Raji (cell line): ENCODE measurements around the gene SEC24D.

Experiments
- POLR2A ChIP-seq: IDR thresholded peaks from 2 replicates; pipeline ENCODE4 v1.6.1; 2011; ENCODE audit warnings: low read depth, low read length, control low read depth; ENCODE audit not compliant: insufficient read depth

SEC24D gene

GRCh38 chr4:118732591-118733330 lies 103.2 kb downstream of the SEC24D start:
- no peak for TF ChIP-seq POLR2A

- TF ChIP-seq POLR2A = no peak
These were observed 105.2 kb downstream of the SEC24D start for GRCh38 chr4:118730683-118731082.

GRCh38 chr4:118729287-118730286 lies 106.3 kb downstream of the SEC24D start:
- no peak for TF ChIP-seq POLR2A

GRCh38 chr4:118727360-118727759 lies 108.6 kb downstream of the SEC24D start:
- TF ChIP-seq POLR2A = no peak

GRCh38 chr4:118723369-118723768 lies 112.6 kb downstream of the SEC24D start:
- TF ChIP-seq POLR2A = no peak

GRCh38 chr4:118721752-118722151 lies 114.2 kb downstream of the SEC24D start:
- no peak for TF ChIP-seq POLR2A

- TF ChIP-seq POLR2A = no peak
These were observed 117.3 kb downstream of the SEC24D start for GRCh38 chr4:118718511-118719170.

GRCh38 chr4:118716304-118716703 lies 119.6 kb downstream of the SEC24D start:
- no peak for TF ChIP-seq POLR2A

GRCh38 chr4:118714682-118715081 lies 121.2 kb downstream of the SEC24D start:
- TF ChIP-seq POLR2A = no peak

GRCh38 chr4:118712872-118713271 lies 123.1 kb downstream of the SEC24D start:
- no peak for TF ChIP-seq POLR2A

GRCh38 chr4:118711052-118711451 lies 124.9 kb downstream of the SEC24D start:
- TF ChIP-seq POLR2A = no peak

- no peak for TF ChIP-seq POLR2A
These were observed 132.8 kb downstream of the SEC24D start for GRCh38 chr4:118703118-118703517.

GRCh38 chr4:118684873-118685811 lies 150.8 kb downstream of the SEC24D start, which contains the start of gene METTL14:
Gene METTL14 (plus strand): TSS chr4:118685392. CDS start chr4:118685535, 143 bp downstream.
- peak; percentile 85 for TF ChIP-seq POLR2A

GRCh38 chr4:118683513-118683912 lies 152.4 kb downstream of the SEC24D start:
- no peak for TF ChIP-seq POLR2A
